Caki2 (cell line): Measurements from ENCODE around the gene RBM6. TPM values are rescaled to one million over a fixed set of nuclear protein-coding genes. Genes with fewer than 3 reads are reported as not detected.
"Not testable (repeated sequence)": the region's sequence is repeated elsewhere in the genome, so short reads cannot be mapped to it uniquely, and the experiment has no call there.

ENCODE experiments used
- DNase-seq: peaks from one replicate; pipeline ENCODE4 v3.0.0-alpha.2; 2015; ENCODE audit warnings: low read depth
- in situ Hi-C: cut with HindIII; loops from 2 replicates; pipeline ENCODE4 v1.10.0; 2016; ENCODE audit warnings: low sequenced_read_pairs, low pct_unique_long_range_greater_than_20kb, mixed read lengths
- total RNA-seq: library from RNA; depleted of rRNA; stranded (reverse); fragments of >200 nt; shearing (Covaris generic); gene quantifications from 2 replicates; pipeline ENCODE4 v1.2.3, GENCODE V29; 2014; ENCODE audit warnings: low replicate concordance; rRNA removed

Gene RBM6, protein sequence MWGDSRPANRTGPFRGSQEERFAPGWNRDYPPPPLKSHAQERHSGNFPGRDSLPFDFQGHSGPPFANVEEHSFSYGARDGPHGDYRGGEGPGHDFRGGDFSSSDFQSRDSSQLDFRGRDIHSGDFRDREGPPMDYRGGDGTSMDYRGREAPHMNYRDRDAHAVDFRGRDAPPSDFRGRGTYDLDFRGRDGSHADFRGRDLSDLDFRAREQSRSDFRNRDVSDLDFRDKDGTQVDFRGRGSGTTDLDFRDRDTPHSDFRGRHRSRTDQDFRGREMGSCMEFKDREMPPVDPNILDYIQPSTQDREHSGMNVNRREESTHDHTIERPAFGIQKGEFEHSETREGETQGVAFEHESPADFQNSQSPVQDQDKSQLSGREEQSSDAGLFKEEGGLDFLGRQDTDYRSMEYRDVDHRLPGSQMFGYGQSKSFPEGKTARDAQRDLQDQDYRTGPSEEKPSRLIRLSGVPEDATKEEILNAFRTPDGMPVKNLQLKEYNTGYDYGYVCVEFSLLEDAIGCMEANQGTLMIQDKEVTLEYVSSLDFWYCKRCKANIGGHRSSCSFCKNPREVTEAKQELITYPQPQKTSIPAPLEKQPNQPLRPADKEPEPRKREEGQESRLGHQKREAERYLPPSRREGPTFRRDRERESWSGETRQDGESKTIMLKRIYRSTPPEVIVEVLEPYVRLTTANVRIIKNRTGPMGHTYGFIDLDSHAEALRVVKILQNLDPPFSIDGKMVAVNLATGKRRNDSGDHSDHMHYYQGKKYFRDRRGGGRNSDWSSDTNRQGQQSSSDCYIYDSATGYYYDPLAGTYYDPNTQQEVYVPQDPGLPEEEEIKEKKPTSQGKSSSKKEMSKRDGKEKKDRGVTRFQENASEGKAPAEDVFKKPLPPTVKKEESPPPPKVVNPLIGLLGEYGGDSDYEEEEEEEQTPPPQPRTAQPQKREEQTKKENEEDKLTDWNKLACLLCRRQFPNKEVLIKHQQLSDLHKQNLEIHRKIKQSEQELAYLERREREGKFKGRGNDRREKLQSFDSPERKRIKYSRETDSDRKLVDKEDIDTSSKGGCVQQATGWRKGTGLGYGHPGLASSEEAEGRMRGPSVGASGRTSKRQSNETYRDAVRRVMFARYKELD
- total RNA-seq = 7.1 and 9.6 TPM in 2 replicates

DNA sequence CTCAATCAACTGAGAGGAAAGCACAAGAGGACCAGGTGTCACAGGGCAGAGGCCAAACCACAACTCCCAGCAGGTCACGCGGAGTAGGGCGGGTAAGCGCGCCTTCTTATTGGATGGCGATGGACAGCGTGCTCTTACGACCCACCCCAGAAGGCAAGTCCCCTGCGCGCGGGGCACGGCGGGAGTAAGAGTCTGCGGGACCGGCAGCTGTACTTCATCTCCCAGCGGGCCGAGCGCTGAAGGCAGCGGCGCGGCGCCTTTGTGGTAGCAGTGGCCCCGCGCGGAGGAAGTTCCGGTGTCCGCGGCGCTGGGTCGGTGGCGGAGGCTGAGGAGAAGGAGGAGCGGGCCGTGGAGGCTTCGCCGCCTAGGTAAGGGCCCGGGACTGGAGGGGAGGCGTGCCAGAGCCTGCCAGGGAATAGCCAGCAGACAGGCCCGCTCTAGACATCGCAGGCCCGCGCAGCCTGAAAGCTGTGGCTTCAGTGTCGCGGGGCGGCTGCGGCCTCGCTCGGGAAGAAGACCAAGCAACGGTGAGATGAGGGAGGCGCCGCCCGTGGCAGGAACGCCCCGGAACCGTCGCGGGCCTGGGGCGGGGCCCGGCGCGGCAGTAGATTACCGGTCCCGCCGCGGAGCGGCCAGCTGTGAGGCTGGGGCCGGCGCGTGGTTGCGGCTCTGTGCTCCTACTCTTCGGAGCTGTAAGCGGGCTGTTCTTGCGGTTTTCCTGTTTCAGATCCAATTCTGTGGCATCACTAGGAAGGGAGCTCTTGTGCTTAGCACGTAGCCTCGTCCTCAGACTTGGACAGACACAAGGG is at the start of gene RBM6:
RBM6 (plus strand) TSS at position 293 of the 809 bp plus-strand sequence. CDS start 22,492 bp downstream, outside the sequence.
- DNase-seq = peak; percentile 96
- in situ Hi-C loops = no loop called here

DNA sequence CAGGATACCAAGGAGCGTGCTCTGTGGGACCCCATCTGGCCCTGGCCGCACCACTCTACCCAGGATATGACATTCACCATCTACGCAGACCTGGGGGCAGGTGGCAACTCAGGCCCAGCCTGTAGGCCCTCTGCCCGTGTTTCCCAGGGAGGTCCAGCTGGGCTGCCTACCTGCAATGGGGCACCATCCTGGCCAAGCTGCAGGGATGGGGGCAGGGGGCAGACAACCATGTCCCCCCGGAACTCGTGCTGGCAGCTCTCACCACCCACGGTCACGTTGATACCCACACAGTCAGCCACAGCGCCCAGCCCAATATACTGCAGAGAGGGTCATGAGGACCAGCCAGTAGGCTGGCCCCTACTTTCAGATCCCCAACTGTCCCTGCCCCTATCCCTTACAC is 44.2 kb upstream of the RBM6 start:
- in situ Hi-C loops = no loop called here
- no peak for DNase-seq

DNA sequence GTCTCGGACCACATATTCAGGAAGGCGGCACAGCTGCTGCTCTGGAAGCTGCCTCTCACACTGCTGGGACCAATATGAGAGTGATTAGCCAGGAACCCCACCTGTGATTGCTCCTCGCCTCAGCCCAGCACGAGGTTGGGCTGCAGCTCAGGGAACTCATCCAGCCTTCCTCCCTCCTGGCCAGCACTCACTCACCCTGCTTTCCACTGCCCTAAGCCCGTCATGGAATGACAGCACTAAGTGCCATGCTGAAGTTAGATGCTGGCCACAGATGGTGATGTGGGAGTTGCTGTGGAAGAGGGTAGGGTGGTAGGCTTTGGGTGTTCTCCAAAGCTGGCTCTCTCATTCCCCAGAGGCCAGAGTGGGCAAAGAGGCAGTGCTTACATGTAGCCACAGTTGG is 43.6 kb upstream of the RBM6 start:
- in situ Hi-C loops = no loop called here
- DNase-seq = no peak

DNA sequence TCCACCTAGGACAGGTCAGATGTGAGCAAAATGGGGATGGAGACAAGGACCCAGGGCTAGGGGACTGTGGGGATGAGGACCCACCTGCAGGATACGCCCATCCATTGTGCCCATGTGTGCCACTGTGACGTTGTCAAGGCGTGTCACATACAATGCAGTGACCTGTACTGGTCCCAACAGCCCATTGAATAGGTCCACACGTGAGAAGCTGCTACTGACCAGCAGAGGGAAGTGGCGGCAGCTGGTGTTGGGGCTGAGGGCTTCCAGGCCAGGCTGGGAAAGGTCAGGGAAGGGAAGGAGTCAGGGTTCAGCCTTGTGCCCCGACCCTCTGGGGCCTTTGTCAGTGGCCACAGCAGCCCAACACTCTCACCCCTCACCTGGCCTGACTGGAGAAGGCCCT is 41.0 kb upstream of the RBM6 start:
- DNase-seq = no peak
- in situ Hi-C loops = no loop called here

DNA sequence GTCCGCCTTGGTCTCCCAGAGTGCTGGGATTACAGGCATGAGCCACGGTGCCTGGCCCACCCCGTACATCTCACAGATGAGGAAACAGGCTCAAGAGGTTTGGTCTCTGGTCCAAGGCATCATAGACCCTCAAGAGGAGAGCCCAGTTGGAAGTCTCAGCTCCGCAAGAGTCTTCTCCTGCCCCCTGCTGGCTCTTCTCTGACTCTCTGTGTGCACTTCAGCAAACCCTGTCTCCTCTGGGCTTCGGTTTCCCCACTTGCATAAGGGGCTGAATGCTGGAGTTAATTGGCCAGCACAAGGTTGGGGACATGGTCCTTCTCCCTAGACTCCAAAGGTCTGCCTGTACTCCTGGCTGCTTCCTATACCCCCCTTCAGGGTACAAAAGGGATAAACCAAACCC is 40.1 kb upstream of the RBM6 start:
- DNase-seq = no peak
- in situ Hi-C loops = no loop called here

DNA sequence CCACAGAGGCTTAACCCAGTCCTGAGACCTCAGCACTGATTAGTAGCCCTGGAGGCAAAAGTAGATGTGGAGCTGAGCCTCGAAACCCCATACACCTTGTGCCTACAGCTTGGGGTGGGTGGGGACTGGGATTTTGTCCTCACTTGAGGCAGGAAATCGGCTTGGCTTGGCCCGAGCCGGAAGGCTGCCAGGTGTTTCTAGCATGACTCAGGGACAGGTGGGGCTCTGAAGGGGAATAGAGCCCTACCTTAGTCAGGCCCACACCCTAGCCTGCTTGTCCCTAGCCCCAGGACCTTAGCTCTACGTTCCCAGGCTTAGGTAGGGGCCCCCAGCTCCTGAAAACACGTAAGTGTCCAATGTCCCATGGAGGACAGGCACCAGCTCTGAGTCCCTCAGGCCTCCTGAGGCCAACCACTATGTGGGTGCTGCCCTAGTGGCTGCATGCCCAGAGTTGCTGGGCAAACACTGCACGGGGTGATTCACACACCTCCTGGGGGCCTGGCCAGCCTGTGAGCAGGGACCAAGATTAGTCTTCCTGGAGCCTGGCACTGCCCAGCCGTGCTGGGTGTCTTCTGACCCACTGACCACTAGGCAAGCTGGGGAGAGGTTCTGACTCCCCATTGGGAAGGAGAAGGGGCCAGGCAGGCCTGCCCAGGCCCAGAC is 39.3 kb upstream of the RBM6 start:
- peak; percentile 28 for DNase-seq
- in situ Hi-C loops = no loop called here

DNA sequence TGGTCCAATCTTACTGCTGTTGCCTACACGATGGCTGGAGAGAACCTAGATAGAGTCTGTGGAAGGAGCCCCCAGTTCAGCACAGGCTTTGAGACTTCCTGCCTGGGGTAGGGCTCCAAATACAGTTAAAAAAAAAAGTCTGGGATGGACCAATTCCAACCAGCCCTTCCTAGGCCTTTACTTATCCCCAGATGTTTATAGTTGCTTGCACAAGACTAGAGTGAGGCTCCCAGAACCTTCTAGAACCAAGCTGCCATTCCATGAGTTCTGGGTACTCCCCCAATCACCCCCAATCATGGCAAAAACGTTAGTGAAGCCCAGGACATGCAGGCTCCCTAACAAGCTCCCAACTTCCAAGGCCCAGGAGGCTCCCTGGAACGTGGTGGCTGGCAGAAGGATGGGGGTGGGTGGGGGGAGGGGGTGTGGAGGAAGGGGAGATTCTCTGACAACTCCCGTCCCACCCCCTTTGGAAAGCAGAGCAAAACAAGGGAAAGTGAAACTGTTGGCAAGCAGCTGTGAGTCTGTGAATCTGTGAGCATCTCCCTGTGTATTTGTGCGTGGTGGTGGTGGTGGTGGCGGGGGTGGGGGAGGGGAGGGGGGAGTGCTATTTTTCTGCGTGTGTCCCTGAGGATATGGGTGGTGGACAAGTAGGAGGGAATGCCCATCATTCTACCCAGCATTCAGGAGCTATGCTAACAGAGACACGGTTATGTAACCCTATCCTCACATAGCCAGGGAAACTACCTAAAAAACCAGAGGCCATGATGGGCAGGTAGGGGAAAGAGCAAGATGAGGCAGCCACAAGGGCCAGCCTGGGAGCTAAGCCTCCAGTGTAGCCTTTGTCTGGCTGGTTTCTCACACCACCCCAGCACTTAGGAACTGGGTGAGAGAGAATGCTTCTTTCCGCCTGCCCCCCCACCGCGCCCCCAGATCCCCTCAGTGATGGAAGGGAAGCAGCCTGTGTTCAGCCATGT is 38.3 kb upstream of the RBM6 start:
- in situ Hi-C loops = no loop called here

DNA sequence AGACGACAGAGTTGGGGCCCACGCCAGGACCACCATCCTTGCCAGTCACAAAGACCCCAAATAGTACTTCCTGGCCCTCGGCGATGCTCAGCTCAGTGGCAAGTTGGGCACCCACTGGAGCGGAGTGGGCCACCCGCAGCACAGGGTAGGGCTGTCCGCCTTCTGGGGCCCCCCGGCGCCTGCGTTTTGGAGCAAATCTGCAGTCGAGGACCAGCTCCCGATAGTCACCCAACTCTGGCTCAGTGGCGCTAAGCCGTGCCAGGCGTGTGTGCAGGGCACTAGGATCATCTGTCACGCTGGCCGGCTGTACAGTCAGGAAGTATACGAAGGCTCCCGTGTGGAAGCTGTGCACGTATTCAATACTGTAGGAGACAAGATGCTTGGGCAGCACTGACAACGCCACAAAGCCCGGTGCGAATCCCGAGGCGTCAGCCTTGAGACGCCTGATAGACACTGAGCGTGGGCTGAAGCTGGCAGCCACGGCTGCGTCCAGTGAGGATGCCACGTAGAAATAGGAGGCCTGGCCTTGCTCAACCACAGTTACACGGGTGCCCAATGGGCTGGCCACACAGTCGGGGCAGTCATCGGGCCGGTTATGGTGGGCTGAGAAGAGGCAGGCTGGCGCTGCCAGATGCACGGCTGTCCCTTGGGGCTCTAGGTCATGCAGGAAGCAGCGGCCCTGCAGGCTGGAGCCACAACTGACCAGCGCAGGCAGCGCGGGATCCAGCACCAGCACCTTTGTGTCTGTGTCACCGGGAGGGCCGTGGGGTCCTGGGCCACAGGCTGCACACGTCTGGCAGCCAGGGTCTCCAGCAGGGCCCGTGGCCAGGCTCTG is 37.2 kb upstream of the RBM6 start:
- in situ Hi-C loops = no loop called here

More for the DNA sequence above, 38.3 kb upstream of the RBM6 start:
- no peak for DNase-seq

DNA sequence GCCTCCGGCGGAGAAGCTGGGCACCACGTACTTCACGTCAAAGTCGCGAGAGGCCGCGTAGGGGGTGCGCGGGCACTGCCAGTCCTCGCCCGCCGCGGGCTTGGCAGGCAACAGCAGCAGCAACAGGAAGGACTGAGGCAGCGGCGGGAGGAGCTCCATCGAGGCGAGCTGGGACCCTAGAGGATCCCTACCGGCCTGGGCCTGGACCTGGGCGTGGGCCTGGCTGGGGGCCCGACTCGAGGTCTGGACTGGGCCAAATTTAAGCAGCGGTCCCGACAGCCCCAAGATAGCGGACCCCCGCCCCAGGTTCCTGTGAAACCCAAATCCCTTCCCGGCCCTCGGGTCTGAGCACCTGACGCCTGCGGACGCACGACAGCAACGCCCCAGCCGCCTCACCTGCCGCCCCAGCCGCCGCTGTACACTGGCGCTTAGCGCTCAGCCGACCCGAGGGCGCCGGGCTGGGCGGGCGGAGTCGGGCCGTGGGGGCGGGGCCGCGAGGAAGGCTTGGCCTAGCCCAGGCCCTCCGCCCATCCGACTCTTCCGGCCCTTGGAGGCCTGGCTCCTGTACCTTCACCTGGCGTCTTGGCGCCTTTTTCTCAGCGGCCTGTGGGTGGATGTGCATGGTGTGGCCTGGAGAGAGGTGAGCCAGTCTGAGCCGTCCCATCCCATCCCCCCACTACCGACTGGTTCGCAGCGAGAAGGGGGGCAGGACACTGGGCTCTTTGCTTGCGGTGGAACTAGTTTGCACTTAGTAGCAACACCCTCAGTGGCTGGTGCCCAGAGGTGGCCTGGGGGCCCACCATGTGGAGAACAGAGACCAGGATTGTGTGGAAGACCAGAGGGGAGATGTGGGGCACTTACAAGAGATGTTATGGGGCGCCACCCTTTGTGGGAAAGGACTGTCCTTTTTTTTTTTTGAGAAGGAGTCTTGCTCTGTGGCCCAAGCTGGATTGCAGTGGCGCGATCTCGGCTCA is 36.2 kb upstream of the RBM6 start, which contains the start of gene MST1R:
MST1R (minus strand) TSS at position 423 of the 974 bp plus-strand sequence; CDS start at position 159, 264 bp downstream.
- in situ Hi-C loops = no loop called here
- no peak for DNase-seq

More for the DNA sequence above, 37.2 kb upstream of the RBM6 start:
- no peak for DNase-seq

DNA sequence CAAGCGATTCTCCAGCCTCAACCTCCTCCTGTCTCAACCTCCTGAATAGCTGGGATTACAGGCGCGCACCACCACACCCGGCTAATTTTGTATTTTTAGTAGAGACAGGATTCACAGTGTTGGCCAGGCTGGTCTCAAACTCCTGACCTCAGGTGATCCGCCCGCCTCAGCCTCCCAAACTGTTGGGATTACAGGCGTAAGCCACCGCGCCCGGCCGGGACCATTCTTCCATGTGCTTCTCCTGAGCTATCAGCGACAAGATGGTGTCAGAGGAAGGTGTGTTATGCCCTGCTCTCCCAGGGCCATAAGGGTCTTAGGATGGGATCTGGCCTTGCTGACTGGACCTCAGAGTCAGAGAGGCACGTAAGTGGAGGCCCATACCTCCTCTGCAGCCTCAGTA is 35.5 kb upstream of the RBM6 start:
- DNase-seq, in situ Hi-C loops: not testable (repeated sequence)

DNA sequence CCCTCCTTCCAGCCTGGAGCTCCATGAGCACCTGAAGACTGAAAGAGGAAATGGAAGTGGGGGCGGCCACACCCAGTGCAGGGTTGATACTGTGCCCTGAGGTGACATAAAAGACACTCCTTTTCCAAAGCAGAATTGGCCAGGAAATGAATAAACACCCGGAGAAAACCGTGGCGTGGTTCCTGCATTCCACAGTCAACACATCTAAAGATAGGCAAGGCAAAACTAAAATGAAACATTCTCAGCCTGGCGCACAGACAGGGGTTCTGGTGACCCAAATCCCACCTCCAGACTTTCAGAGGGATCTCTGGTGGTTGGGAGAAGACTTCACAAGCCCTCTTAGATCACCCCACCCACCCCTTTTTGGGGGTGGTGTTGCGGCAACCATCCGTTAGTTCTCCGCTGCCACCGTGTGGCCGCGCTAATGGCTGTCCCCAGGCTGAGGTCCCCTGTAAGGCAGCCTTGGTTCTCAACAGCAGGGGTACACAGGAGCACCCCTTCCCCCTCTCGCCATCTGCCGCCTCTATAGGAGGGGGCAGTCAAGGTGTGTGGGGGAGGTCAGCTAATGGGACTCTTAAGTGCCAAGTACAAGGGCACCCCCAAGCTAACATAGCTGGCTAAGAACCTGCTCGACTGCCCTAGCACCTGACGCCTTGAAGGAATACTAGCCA is 33.7 kb upstream of the RBM6 start:
- peak; percentile 26 for DNase-seq
- in situ Hi-C loops = no loop called here

DNA sequence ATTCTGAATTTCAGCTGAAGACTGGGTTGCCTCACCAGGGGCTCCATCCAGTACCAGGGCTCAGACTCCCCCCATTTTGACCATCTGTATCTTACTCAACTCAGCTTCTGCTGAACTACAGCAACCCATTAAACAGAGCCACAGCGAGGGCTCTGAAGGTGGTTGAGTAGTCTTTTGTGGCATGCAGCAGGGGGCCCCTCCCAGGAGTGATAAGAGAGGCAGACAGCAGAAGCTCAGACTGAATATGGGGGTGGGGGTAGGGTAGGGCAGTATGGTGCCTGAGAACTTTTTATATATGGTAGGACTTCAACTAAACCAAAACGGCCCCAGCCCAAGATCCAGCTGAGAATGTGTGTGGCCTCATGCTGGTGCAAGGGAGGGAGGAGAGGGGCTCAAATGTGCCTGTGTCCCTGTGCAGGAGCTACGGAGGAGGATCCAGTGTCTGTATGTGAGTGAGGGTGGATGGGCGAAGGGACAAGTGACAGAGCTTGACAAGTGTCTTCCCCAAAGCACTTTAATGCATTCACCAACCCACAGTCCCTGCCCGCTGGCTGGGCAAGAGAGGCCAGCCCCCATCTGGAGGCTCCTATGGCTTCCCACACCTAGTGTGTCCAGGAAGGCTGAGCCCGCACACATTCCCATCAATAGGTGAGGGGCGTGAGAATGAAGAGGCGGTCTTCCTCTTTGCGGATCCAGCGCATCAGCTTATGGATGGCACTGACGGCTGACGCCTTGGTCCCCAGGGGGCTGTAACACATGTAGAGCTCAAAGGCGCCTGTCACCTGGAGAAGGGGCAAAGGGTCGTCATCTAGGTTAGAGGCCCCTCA is 31.4 kb upstream of the RBM6 start:
- in situ Hi-C loops = no loop called here
- no peak for DNase-seq

DNA sequence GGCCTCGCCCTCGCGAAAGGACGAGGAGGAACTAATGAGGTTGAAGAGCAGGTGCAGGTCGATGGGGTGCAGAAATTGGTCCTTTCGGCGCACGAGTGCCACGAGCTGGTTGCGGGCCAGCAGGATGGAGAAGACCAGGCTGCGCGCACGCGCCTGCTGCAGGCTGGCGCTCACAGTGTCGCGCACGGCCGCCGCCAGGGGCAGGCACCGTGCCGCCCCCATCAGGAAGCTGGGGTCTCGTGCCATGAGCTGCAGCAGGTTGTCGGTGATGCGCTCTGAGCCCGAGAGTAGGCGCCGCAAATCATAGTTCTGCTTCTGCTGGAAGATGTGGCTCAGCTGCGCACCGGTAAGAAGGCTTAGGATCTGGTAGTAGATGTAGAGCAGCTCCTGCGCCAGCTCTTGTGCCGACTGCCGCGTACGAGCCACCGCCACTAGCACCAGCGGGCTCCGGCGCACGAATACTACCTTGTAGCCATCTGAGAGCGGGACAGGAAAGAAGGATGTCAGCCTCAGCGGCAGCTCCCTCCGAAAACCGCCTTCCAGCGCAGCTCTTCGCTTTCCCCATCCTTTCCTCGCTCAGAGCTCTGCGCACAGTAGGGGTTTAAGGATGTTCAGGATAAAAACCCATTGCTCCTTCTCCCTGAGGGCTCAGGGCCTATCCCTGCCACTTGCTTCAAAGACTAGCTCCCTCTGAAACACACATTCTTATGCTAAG is 29.4 kb upstream of the RBM6 start:
- no peak for DNase-seq
- in situ Hi-C loops = no loop called here
